ENCODE data around the gene FAM9C. TPM values are rescaled to one million over a fixed set of nuclear protein-coding genes. Genes with fewer than 3 reads are reported as not detected.

FAM9C gene
- total and polyA plus RNA-seq, 2 of the 4 experiments (the other 2 are of a cell fraction) = not detected

DNA sequence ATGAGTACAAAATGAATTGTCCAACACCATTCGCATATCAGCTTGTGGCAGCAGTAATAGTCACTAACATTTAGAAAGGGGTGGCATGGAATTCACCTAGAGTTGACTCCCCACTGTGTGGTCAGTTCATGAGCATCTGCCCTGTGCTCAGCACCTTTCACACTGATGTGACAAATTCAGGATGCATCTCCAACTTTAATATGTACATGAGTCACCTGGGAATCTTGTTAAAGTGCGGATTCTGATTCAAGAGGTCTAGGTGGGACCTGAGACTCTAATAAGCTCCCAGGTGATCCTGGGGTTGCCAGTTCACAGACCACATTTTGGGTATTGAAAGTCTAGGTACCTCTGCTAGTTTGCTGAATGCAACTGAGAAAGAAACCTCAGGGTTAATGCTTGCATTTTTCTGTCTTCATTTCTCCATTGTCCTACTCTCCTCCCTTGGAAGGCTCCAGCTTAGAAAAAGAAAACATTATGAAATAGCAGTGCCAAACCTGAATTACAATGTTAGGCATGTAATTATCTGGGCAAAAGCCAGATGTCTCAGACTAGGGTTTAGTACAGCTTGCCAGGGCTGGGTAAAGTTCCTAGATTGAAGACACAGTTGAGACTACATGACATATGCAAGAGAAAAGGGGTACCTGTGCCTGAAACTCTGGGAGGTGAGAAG is 36.8 kb downstream of the FAM9C start (continued):
- TF ChIP-seq SMC3 (IDR thresholded peaks at IDR 0.05; ENCODE audit: low read depth, low read length) = no peak

DNA sequence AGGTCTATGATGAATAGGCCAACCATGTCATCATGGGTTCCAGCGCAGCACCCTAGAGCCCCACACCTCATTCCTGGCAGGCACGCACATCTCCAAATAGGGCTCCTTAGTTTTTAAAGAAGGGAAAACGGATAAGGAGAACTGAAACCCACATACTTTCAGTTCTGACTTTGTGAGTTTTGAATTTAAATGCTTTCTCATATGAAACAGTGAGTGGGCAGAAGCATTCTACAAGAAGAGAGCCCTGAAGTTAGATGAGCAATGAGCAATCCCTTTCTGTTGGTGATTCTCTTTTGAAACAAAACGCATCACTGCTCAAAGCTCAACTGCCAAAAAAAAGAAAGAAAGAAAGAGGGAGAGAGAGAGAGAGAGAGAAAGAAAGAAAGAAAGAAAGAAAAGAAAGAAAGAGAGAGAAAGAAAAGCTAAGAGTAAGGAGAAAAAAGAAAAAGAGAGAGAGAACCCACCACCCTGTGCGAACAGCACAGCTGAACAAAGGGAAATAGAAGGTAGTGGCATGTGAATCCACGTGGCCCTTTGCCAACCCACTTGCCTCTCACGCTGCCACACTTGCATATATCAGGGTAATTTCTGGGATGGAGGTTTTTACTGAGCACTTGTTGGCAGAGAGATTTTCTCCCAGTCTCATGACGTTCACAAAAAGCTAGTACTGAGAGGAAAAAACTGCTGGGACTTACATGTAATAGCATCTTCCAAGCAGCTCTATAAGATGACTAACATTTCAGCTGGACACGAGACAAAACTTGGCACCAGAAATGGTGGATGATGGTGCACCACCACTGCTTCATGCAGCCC is 38.6 kb downstream of the FAM9C start:
- no peaks in the 10 kb centered on the region for H3K27me3 ChIP-seq (ENCODE audit: control insufficient read depth, insufficient read depth, low read length)
- 13% methylated on average over 1 of the region's 9 CpGs; no CpG with 5 or more reads in 1 of the 2 experiments for WGBS, 2 experiments (ENCODE audit: extremely low coverage in 2 of 2, insufficient read length in 1 of 2)
- peak overlapping the region; percentile 31; the same call in 1 of the 2 replicates for H3K14ac ChIP-seq (replicated peaks; ENCODE audit: low read depth, low read length)
- intact Hi-C loops (cut with micrococcal nuclease) (no loop called here), dilution Hi-C loops (cut with HindIII; ENCODE audit: low sequenced_read_pairs, unreplicated experiment) (no loop called here), in situ Hi-C loops (cut with MboI; ENCODE audit: low sequenced_read_pairs) (no loop called here)
- no peak overlapping the region for H3K4me3 ChIP-seq (ENCODE audit: insufficient read depth, low read depth, low read length)
- H3K4ac ChIP-seq (ENCODE audit: low read depth, low read length) = peak overlapping the region; percentile 72; the same call in 1 of the 2 replicates
- no peak overlapping the region for H2BK120ac ChIP-seq (ENCODE audit: low read depth, low read length)
- H3K4me2 ChIP-seq (ENCODE audit: low read depth, low read length) = no peak overlapping the region
- H3K9me3 ChIP-seq (ENCODE audit: control insufficient read depth, insufficient read depth, low read length) = no peaks in the 10 kb centered on the region
- POLR2A ChIA-PET (ENCODE audit: unreplicated experiment) = no interaction called here
- H4K91ac ChIP-seq (ENCODE audit: insufficient read depth, low read depth, low read length) = no peak overlapping the region
- H3K4me1 ChIP-seq (ENCODE audit: control insufficient read depth, insufficient read depth, low read length) = peaks cover 7% of the 10 kb centered on the region
- CTCF ChIA-PET = interaction anchor here (0.9 kb wide), 1 partner anchor 8 kb away, joined by 3 read pairs; no protein-coding TSS in a partner anchor
- H3K27ac ChIP-seq (ENCODE audit: insufficient read depth, low read length) = no peak overlapping the region
- ATAC-seq (ENCODE audit: low read depth) (0 out of 2 replicates have a peak, but pooled peaks have one; percentile 9), DNase-seq (peak; percentile 70)
- no peak overlapping the region for H3K9ac ChIP-seq (ENCODE audit: low read depth, low read length)
- no peaks in the 10 kb centered on the region for H4K20me1 ChIP-seq (ENCODE audit: insufficient read depth, low read length)
- H3K9me1 ChIP-seq (ENCODE audit: insufficient read depth, low read length) = peaks cover 3% of the 10 kb centered on the region; the same call in 1 of the 2 replicates
- H3K18ac ChIP-seq (ENCODE audit: low read depth, low read length) = no peak overlapping the region
- no peaks in the 10 kb centered on the region for H3K79me1 ChIP-seq (ENCODE audit: low read depth in 1 of 2, low read length in 2 of 2)
- TF ChIP-seq, protein P1, sequence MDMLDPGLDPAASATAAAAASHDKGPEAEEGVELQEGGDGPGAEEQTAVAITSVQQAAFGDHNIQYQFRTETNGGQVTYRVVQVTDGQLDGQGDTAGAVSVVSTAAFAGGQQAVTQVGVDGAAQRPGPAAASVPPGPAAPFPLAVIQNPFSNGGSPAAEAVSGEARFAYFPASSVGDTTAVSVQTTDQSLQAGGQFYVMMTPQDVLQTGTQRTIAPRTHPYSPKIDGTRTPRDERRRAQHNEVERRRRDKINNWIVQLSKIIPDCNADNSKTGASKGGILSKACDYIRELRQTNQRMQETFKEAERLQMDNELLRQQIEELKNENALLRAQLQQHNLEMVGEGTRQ (IDR thresholded peaks at IDR 0.05; ENCODE audit: low read depth, low read length) = no peak
- TF ChIP-seq RCOR1 (IDR thresholded peaks at IDR 0.05; ENCODE audit: insufficient replicate concordance, low read length) = no peak
- no peak for TF ChIP-seq CHD1 (IDR thresholded peaks at IDR 0.05; ENCODE audit: low read depth, low read length)
- no peak for TF ChIP-seq CEBPB (IDR thresholded peaks at IDR 0.05; ENCODE audit: low read depth, low read length)
- TF ChIP-seq MAZ (IDR thresholded peaks at IDR 0.05; ENCODE audit: borderline replicate concordance, low read depth, low read length) = no peak
- no peak for TF ChIP-seq NFE2L2 (IDR thresholded peaks at IDR 0.05; ENCODE audit: low read depth, low read length)
- no peak for TF ChIP-seq BHLHE40 (IDR thresholded peaks at IDR 0.05; ENCODE audit: low read depth, low read length)
- TF ChIP-seq, protein P2, sequence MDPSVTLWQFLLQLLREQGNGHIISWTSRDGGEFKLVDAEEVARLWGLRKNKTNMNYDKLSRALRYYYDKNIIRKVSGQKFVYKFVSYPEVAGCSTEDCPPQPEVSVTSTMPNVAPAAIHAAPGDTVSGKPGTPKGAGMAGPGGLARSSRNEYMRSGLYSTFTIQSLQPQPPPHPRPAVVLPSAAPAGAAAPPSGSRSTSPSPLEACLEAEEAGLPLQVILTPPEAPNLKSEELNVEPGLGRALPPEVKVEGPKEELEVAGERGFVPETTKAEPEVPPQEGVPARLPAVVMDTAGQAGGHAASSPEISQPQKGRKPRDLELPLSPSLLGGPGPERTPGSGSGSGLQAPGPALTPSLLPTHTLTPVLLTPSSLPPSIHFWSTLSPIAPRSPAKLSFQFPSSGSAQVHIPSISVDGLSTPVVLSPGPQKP (IDR thresholded peaks at IDR 0.05; ENCODE audit: borderline replicate concordance, low read depth, low read length) = no peak
- no peak for TF ChIP-seq POLR2A (IDR thresholded peaks at IDR 0.05; ENCODE audit: low read depth, low read length)
- no peak for TF ChIP-seq FOS (IDR thresholded peaks at IDR 0.05; ENCODE audit: low read depth, low read length)
- TF ChIP-seq RFX5 (IDR thresholded peaks at IDR 0.05; ENCODE audit: low read depth, low read length) = no peak
- TF ChIP-seq SMC3 (IDR thresholded peaks at IDR 0.05; ENCODE audit: low read depth, low read length) = no peak
- peak overlapping the region in 1 of 2 experiments; percentile 40; a peak in 1 of 4 replicates for H4K8ac ChIP-seq (ENCODE audit: low read depth in 2 of 2, low read length in 2 of 2)
- H3K23ac ChIP-seq (ENCODE audit: low read depth, low read length) = peak overlapping the region; percentile 31; the same call in 1 of the 2 replicates
- no peak overlapping the region for H2AK5ac ChIP-seq (ENCODE audit: low read depth, low read length)
- H4K5ac ChIP-seq (ENCODE audit: low read depth, low read length) = no peak overlapping the region
- no peaks in the 10 kb centered on the region for H3K36me3 ChIP-seq (ENCODE audit: control insufficient read depth, insufficient read depth, low read length)
- H3K56ac ChIP-seq (ENCODE audit: extremely low read depth, insufficient read depth, low read length) = no peak overlapping the region
- no peak overlapping the region for H2AK9ac ChIP-seq (replicated peaks; ENCODE audit: low read depth, low read length, poor library complexity)
- H2BK5ac ChIP-seq (ENCODE audit: low read depth, low read length, poor library complexity, severe bottlenecking) = no peak overlapping the region
- peak overlapping the region; percentile 33; the same call in 1 of the 2 replicates for H2BK20ac ChIP-seq (ENCODE audit: low read depth, low read length)
- H2AFZ ChIP-seq (replicated peaks; ENCODE audit: low read length, poor library complexity) = no peak overlapping the region
- no peak overlapping the region for H2BK15ac ChIP-seq (ENCODE audit: low read depth, low read length)
- BruUV-seq (replicated peaks) = no TSS peak
